Measurements from ENCODE around the gene CYFIP1.

DNA sequence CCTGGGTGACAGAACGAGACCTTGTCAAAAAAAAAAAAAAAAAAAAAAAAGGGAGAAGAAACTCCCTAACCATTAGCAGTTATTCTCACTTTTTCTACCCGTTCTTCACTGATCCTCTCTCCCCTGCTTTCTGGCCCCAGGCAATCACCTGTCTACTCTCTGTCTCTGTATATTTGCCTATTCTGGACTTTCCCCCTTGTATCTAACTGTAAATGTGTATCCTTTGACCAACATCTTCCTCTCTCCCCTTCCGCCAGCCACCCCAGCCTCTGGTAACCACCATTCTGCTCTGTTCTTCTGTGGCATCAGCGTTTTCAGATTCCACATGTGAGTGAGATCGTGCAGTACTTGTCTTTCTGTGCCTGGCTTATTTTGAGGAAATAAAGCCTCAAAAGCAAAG lies 6.9 kb downstream of the CYFIP1 start:
- TF ChIP-seq CTCF (conservative IDR thresholded peaks at IDR 0.05; ENCODE audit: low read depth, low read length) (no peak), EZH2 (IDR thresholded peaks at IDR 0.05; ENCODE audit: borderline replicate concordance, low read depth, low read length, poor library complexity, severe bottlenecking) (no peak)
